Measurements from ENCODE around the gene PRMT6. TPM values are rescaled to one million over a fixed set of nuclear protein-coding genes. Genes with fewer than 3 reads are reported as not detected.
A peak's percentile ranks its signal among the peaks of the same experiment; 100 is the strongest.
"Not testable (repeated sequence)": the region's sequence is repeated elsewhere in the genome, so short reads cannot be mapped to it uniquely, and the experiment has no call there.

PRMT6 gene
- polyA plus RNA-seq, 3 donors from 2014 or later = 18.7 to 20.7 (median 19.8) TPM

DNA sequence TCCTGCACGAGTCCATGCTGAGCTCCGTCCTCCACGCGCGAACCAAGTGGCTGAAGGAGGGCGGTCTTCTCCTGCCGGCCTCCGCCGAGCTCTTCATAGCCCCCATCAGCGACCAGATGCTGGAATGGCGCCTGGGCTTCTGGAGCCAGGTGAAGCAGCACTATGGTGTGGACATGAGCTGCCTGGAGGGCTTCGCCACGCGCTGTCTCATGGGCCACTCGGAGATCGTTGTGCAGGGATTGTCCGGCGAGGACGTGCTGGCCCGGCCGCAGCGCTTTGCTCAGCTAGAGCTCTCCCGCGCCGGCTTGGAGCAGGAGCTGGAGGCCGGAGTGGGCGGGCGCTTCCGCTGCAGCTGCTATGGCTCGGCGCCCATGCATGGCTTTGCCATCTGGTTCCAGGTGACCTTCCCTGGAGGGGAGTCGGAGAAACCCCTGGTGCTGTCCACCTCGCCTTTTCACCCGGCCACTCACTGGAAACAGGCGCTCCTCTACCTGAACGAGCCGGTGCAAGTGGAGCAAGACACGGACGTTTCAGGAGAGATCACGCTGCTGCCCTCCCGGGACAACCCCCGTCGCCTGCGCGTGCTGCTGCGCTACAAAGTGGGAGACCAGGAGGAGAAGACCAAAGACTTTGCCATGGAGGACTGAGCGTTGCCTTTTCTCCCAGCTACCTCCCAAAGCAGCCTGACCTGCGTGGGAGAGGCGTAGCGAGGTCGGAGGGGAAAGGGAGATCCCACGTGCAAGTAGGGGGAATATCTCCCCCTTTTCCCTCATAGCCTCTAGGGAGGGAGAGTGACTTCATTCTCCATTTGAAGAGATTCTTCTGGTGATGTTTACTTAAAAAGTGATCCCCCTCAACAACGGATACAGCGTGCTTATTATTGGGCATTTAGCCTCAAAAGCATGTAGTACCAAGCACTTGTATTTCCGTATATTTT, 991 bp downstream of the PRMT6 start:
- Mint-ChIP-seq H3K9me3 (no peaks in the 10 kb centered on the region), H3K27ac (peak overlapping the region; percentile 87 to 97 (median 93)), H3K4me3 (peak overlapping the region; percentile 97 to 99 (median 98)), H3K36me3 (peaks cover 4 to 10% (median 6%) of the 10 kb centered on the region in 3 donors), H3K4me1 (peaks cover 20 to 27% of the 10 kb centered on the region in 2 donors), H3K27me3 (ENCODE audit: low read depth in 3 of 3) (peaks cover 0 to 2% (median 2%) of the 10 kb centered on the region in 3 donors)
- peak in 2 of 3 donors; percentile 22 to 30 for DNase-seq

DNA sequence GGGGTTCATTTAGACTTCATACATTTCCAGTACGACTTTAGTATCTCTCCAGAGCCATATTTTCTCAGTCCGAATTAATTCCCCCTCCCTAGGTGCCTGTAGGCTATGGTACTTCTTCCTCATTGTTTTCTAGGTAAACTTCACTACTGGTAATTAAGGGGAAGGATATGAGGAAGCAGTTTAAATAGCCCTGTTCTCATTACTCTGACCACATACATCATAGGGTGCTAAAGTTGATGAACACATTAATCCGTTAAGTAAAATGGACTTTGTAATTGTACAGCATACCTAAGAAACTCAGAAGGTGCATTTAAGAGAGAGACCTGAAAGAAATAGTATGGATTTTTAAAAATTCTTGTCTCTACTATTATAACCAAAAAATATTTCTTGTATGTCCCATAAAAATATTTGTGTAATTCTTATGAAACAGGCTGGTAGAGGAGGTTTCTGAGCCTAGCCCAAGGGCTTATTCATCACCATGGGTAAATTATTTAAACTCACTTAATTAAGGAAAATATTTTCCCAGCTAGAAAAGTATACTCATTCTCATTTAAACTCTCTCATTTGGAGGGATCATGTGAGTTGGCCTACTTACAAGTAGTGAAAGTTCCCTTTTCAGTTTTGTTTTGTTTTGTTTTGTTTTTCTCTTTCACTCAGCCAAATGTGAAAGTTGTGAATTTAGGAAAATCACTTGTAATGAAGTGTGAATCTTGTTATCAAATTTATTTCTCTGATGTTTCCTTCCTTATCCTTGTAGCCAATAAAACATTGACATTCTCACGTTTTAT, 2.0 kb downstream of the PRMT6 start:
- peaks cover 20 to 27% of the 10 kb centered on the region in 2 donors for H3K4me1 Mint-ChIP-seq
- DNase-seq = no peak
- H3K4me3 Mint-ChIP-seq = peak overlapping the region; percentile 65 to 99 (median 98)
- peak overlapping the region in 3 of 6 donors; percentile 60 to 90 (median 61) for H3K27ac Mint-ChIP-seq
- peaks cover 4 to 10% (median 6%) of the 10 kb centered on the region in 3 donors for H3K36me3 Mint-ChIP-seq
- H3K9me3 Mint-ChIP-seq = no peaks in the 10 kb centered on the region
- H3K27me3 Mint-ChIP-seq (ENCODE audit: low read depth in 3 of 3) = peaks cover 0 to 2% (median 2%) of the 10 kb centered on the region in 3 donors

DNA sequence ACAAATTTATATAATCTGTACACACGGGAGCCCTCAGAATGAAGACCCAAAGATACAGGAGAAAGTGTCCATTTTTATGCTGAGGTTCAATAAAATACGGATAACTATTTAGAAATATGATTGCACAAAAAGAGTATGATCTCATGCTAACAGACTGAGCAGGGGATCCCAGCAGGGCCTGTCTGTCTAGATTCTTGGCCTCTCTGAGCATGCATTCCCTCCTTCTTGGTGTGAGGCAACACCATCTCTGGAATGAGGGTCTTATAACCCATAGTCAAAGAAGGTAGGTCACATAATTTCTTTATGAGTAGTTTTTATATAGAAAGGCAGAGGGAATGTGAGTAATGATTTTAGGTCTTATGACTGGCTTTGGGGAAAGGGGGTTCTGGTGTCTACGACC, 5.4 kb downstream of the PRMT6 start:
- no peak overlapping the region for H3K4me3 Mint-ChIP-seq
- DNase-seq = no peak
- peaks cover 15 to 22% of the 10 kb centered on the region in 2 donors for H3K4me1 Mint-ChIP-seq
- H3K36me3 Mint-ChIP-seq = peaks cover 0 to 7% (median 6%) of the 10 kb centered on the region in 3 donors
- H3K27me3 Mint-ChIP-seq (ENCODE audit: low read depth in 3 of 3) = peaks cover 0 to 2% (median 0%) of the 10 kb centered on the region in 3 donors
- no peak overlapping the region for H3K27ac Mint-ChIP-seq
- H3K9me3 Mint-ChIP-seq = no peaks in the 10 kb centered on the region

DNA sequence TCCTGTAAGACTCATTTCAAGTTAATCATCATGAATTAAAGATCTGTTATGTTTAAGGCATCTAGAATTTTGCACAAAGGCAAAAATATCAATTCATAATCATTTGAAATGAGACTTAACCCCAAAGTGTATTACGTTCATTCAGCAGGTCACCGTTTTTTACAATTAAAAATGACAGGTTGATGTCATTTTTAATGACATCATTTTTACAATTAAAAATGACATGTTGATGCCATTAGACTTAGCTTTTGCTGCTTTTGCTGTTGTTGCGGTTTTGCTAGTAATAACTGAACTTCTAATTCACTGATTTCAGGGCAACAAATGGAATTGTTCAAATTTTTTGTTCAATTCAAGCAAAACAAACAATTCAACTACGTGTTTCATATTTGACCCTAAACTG, 17.0 kb downstream of the PRMT6 start:
- DNase-seq = no peak
- Mint-ChIP-seq H3K27ac (no peak overlapping the region), H3K27me3 (ENCODE audit: low read depth in 3 of 3) (peaks cover 2 to 7% (median 5%) of the 10 kb centered on the region in 3 donors), H3K4me3 (no peak overlapping the region), H3K9me3 (peaks cover 0 to 3% (median 0%) of the 10 kb centered on the region in 6 donors), H3K4me1 (no peaks in the 10 kb centered on the region), H3K36me3 (no peaks in the 10 kb centered on the region)

DNA sequence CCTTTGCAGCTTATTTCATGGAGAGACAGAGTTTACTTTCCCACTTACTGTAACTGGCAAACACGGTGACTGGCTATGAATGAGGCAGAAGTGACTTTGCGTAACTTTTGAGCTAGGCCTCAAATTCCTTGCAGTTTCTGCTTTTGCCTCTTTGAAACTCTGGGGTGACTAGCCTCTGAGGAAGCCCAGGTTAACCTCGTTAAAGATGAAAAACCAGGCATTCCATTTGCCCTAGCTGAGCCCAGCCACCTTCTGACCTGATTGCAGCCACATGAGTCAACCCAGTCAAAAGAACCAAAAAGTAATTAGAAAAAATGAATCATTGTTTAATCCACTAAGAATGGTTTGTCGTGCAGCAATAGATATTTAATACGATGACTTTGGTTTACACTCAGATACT, 20.4 kb downstream of the PRMT6 start:
- Mint-ChIP-seq H3K27ac (no peak overlapping the region), H3K36me3 (no peaks in the 10 kb centered on the region), H3K9me3 (peaks cover 0 to 5% (median 0%) of the 10 kb centered on the region in 6 donors), H3K4me3 (no peak overlapping the region), H3K27me3 (ENCODE audit: low read depth in 3 of 3) (peaks cover 3 to 5% (median 5%) of the 10 kb centered on the region in 3 donors), H3K4me1 (no peaks in the 10 kb centered on the region)
- DNase-seq = no peak

DNA sequence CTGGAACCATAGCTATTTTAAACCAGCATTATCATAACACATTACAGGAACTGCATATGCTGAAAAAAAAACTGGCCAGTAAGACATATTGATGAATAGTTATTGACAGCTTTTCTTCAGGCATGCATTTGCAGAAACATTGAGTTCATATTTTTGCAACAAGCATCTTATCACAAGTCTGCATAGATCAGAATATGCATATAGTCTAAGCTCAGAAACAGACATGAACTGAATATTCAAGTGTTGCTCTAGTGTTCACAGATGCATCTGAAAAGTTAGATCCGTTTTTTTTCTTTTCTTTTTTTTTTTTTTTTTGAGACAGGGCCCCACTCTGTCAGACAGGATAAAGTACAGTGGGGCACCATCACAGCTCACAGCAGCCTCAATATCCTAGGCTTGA, 22.8 kb downstream of the PRMT6 start:
- no peak for DNase-seq
- Mint-ChIP-seq H3K4me3 (no peak overlapping the region), H3K36me3 (no peaks in the 10 kb centered on the region), H3K27ac (no peak overlapping the region), H3K4me1 (no peaks in the 10 kb centered on the region), H3K27me3 (ENCODE audit: low read depth in 3 of 3) (peaks cover 4 to 8% (median 5%) of the 10 kb centered on the region in 3 donors), H3K9me3 (peaks cover 0 to 6% (median 5%) of the 10 kb centered on the region in 6 donors)

DNA sequence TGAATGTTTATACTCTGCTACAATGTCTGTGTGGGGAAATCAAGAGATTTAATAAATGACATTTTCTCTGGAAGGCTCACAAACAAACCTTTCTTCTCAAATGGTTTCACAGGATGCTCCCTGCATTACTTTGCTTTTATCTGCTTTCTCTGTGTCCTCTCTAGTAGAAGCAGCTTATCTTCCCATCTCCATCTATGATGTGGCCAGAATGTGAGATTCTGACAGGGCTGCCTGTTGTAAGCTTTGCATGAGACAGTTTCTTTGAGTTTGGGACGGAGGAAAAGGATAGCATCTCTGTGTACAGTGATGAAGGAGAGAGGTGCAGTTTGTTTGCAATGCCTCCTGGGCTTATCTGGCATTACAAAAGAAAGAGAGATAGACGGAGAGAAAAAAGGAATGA, 24.6 kb downstream of the PRMT6 start:
- peaks cover 0 to 4% (median 0%) of the 10 kb centered on the region in 3 donors for H3K36me3 Mint-ChIP-seq
- H3K9me3 Mint-ChIP-seq = peaks cover 2 to 20% (median 12%) of the 10 kb centered on the region in 6 donors
- H3K4me1 Mint-ChIP-seq = no peaks in the 10 kb centered on the region
- H3K4me3 Mint-ChIP-seq = no peak overlapping the region
- H3K27ac Mint-ChIP-seq = no peak overlapping the region
- no peak for DNase-seq
- peaks cover 4 to 11% (median 5%) of the 10 kb centered on the region in 3 donors for H3K27me3 Mint-ChIP-seq (ENCODE audit: low read depth in 3 of 3)

DNA sequence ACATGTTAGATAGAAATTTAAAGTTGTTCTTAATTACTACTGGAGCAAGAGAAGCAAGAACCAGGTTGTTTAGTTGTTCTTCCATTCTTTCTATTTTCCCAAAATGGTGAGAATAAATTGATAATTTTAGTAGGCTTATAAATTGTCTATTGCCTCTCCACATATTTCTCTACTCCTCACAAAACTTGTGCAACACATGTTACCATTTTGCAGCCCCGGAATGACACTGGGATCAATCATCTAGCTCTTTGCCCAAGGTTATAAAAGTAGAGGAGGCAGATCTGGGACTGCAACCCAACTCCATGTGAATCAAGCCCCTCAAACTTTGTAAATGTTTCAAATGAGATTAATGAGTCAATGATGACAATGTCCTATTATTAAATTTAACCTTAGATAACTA, 34.9 kb downstream of the PRMT6 start:
- no peaks in the 10 kb centered on the region for H3K4me1 Mint-ChIP-seq
- no peak overlapping the region for H3K27ac Mint-ChIP-seq
- no peaks in the 10 kb centered on the region for H3K36me3 Mint-ChIP-seq
- peaks cover 0 to 8% (median 1%) of the 10 kb centered on the region in 6 donors for H3K9me3 Mint-ChIP-seq
- no peak overlapping the region for H3K4me3 Mint-ChIP-seq
- peaks cover 2 to 5% (median 3%) of the 10 kb centered on the region in 3 donors for H3K27me3 Mint-ChIP-seq (ENCODE audit: low read depth in 3 of 3)
- no peak for DNase-seq

DNA sequence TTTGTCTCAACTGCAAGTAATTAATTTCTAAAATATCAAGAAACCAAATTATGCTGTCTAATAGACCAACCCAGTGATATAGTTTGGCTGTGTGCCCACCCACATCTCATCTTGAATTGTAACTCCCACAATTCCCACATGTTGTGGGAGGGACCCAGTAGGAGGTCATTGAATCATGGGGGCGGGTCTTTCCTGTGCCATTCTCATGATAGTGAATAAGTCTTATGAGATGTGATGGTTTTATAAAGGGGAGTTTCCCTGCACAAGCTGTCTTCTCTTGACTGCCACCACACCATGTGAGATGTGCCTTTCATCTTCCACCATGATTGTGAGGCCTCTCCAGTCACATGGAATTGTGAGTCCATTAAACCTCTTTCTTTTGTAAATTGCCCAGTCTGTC, 36.9 kb downstream of the PRMT6 start:
- H3K9me3 Mint-ChIP-seq; H3K4me1 Mint-ChIP-seq; H3K27me3 Mint-ChIP-seq (ENCODE audit: low read depth in 3 of 3); DNase-seq; H3K4me3 Mint-ChIP-seq; H3K27ac Mint-ChIP-seq; H3K36me3 Mint-ChIP-seq: not testable (repeated sequence)

DNA sequence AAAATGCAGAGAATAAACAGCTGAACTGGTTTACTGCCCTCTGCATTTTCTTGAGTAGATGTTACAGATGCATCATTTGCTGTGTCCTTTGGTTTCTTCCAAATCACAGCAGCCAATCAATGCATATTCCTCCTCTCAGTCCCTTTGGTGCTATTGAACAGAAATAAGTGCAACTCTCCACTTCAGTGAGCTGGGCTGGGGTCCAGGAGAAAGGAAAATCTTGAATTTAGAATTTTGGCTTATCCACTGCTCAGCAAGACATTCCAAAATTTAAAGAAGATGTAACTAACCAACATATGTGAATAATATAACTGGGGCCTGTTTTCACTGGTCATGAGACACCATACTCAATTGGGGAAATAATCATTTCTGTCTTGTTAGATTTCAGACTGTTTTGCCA, 39.2 kb downstream of the PRMT6 start:
- Mint-ChIP-seq H3K4me1 (no peaks in the 10 kb centered on the region), H3K27ac (no peak overlapping the region), H3K27me3 (ENCODE audit: low read depth in 3 of 3) (peaks cover 2 to 6% (median 3%) of the 10 kb centered on the region in 3 donors), H3K9me3 (peaks cover 0 to 6% (median 0%) of the 10 kb centered on the region in 6 donors), H3K36me3 (no peaks in the 10 kb centered on the region), H3K4me3 (no peak overlapping the region)
- DNase-seq = no peak

DNA sequence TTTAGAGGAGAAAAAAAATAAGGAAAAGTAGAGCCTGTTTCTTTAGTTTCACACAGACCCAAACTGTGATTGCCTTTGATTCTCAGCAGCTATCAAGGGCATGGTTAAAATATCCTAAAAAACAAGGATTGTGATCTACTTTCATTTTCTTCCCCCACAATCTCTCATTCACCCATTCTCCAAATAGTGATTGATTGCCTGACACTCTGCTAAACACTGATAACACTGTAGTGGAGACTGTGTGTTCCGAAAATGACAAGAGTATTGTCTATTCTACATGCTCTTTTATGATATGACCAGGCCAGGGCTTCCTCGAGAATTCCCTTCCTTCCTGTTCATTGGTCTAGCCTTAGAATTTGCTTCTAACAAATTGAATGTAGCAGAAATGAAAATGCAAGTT, 40.2 kb downstream of the PRMT6 start:
- H3K4me3 Mint-ChIP-seq = no peak overlapping the region

DNA sequence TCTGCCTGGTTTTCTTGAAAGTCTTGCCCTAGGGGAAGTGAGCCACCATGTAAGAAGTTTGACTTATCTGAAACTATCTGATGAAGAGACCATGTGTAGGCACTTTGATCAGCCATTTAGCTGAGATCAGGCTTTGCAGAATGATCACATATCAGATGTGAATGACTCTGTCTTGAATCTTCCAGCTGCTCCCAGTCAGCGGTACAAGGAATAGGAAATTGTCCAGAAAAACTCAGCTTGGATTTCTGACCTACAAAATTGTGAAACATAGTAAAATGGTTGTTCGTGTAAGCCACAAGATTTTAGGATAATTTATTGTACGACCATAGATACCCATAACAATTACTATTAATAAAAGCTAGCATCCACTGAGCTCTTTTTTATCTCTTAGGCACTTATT, 42.5 kb downstream of the PRMT6 start:
- Mint-ChIP-seq H3K9me3 (peaks cover 0 to 4% (median 0%) of the 10 kb centered on the region in 6 donors), H3K4me3 (no peak overlapping the region), H3K27me3 (ENCODE audit: low read depth in 3 of 3) (peaks cover 2 to 4% (median 3%) of the 10 kb centered on the region in 3 donors), H3K27ac (no peak overlapping the region), H3K36me3 (no peaks in the 10 kb centered on the region), H3K4me1 (no peaks in the 10 kb centered on the region)
- no peak for DNase-seq

More for the DNA sequence above, 40.2 kb downstream of the PRMT6 start:
- H3K4me1 Mint-ChIP-seq = no peaks in the 10 kb centered on the region
- no peak for DNase-seq
- peaks cover 0 to 4% (median 0%) of the 10 kb centered on the region in 6 donors for H3K9me3 Mint-ChIP-seq
- H3K36me3 Mint-ChIP-seq = no peaks in the 10 kb centered on the region
- H3K27ac Mint-ChIP-seq = no peak overlapping the region
- H3K27me3 Mint-ChIP-seq (ENCODE audit: low read depth in 3 of 3) = peaks cover 3 to 6% (median 3%) of the 10 kb centered on the region in 3 donors

DNA sequence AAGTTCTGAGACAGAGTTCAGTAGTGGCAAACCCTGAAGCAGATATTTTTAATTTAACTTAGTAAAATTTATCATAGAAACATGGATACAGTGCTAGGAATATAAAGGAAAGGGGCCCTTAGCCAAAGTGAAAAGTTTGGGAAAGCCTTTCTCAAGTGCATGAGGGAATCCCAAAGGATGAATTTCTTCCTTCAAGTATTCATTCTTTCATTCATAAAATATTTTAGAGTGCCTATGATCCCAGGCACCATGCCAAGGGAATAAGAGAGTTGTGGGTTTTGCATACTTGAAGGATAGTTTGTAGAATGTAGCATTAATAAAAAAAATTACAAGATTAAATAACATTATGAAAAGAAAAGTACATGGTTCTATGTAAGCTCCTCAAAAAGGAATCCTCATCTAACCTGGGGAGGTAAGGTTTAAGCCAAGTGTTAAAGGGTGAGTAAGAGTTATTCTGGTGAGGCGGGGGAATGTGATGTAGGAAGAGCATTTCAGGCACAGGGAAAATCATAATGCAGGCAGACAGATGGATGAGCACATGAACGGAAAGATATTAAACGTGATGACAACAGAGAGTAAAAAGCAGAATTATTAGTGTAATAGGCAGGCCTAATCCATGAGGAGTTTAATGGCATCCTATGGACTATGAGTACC, 44.0 kb downstream of the PRMT6 start:
- Mint-ChIP-seq H3K9me3 (no peaks in the 10 kb centered on the region), H3K27ac (no peak overlapping the region), H3K27me3 (ENCODE audit: low read depth in 3 of 3) (peaks cover 1 to 5% (median 4%) of the 10 kb centered on the region in 3 donors), H3K4me3 (no peak overlapping the region), H3K36me3 (no peaks in the 10 kb centered on the region), H3K4me1 (no peaks in the 10 kb centered on the region)
- DNase-seq = no peak
